HG03460 (cell line): ENCODE results near the gene CALB2.
A peak's percentile ranks its signal among the peaks of the same experiment; 100 is the strongest.

Experiments
- ATAC-seq: cut with Tn5 transposase; IDR thresholded peaks from one replicate; pipeline ENCODE4 v1.9.1; 2021; ENCODE audit not compliant: unreplicated experiment

CALB2 gene

GRCh38 chr16:71426069-71426879, 67.8 kb downstream of the CALB2 start:
- ATAC-seq = peak; percentile 53

GRCh38 chr16:71426880-71427615, 68.5 kb downstream of the CALB2 start:
- ATAC-seq = no peak

GRCh38 chr16:71428385-71428784, 69.9 kb downstream of the CALB2 start:
- no peak for ATAC-seq

GRCh38 chr16:71428883-71429282, 70.4 kb downstream of the CALB2 start:
- no peak for ATAC-seq

GRCh38 chr16:71429581-71429980, 71.1 kb downstream of the CALB2 start:
- no peak for ATAC-seq

GRCh38 chr16:71430744-71431143, 72.2 kb downstream of the CALB2 start:
- no peak for ATAC-seq

- ATAC-seq = no peak
These were observed 72.7 kb downstream of the CALB2 start for GRCh38 chr16:71431176-71431575.

- ATAC-seq = no peak
These were observed 73.5 kb downstream of the CALB2 start for GRCh38 chr16:71431991-71432390.

- no peak for ATAC-seq
These were observed 74.4 kb downstream of the CALB2 start for GRCh38 chr16:71432906-71433305.

- no peak for ATAC-seq
These were observed 78.0 kb downstream of the CALB2 start for GRCh38 chr16:71436473-71436872.

GRCh38 chr16:71439523-71439922, 81.0 kb downstream of the CALB2 start:
- ATAC-seq = no peak
